K562 (cell line): ENCODE measurements around the gene TGM3. TPM values are rescaled to one million over a fixed set of nuclear protein-coding genes. Genes with fewer than 3 reads are reported as not detected.

Experiments
- ATAC-seq: fragments of 200-7000 bp; cut with Tn5 transposase; 3 replicates; pipeline ENCODE4 v1.9.1; 2020; ENCODE audit warnings: moderate library complexity
- BruUV-seq: library from RNA; stranded (reverse); fragments of 400-500 nt; replicated peaks from 2 replicates; lab custom pipeline; 2021; lab: Mats Ljungman, UMichigan
- CTCF ChIA-PET: fragments of 300-600 bp; formaldehyde crosslinking; extraction: SDS; loops from one replicate; lab custom pipeline; 2021; ENCODE audit warnings: low intra/inter-chr PET ratio; lab: Yijun Ruan, JAX
- POLR2A ChIA-PET: fragments of 300-600, 350-650 bp; sonication (Branson Sonifier 250); formaldehyde crosslinking; extraction: SDS; loops from one replicate; lab custom pipeline; 2021; ENCODE audit warnings: antibody characterized with exemption, inconsistent platforms; lab: Yijun Ruan, JAX
- DNase-seq, 4 experiments: peaks; one replicate each; pipeline versions ENCODE4 v3.0.0 to v3.0.0-alpha.2; 2011 to 2018; ENCODE audit warnings: low spot score in 3 of 4, mixed read lengths in 3 of 4; ENCODE audit errors: extremely low read depth in 1 of 4
- FAIRE-seq: peaks from 2 replicates; lab custom pipeline; 2011; peaks lifted over from hg19 to GRCh38; lab: Jason Lieb, UNC
- H2AFZ ChIP-seq: 2 replicates; pipeline ENCODE4 v1.6.0; 2011; ENCODE audit warnings: low read depth, low read length, control low read depth, inconsistent platforms
- H3K27ac ChIP-seq: fragments of 200-600 bp; 3 replicates; pipeline ENCODE4 v1.8.0; 2011; ENCODE audit warnings: low read depth, mild to moderate bottlenecking, control low read depth, inconsistent platforms, low read length, moderate library complexity, mixed read lengths; ENCODE audit errors: extremely low read depth
- H3K27me3 ChIP-seq, 2 experiments: fragments of 300-600 bp in 1 of 2; 2 replicates in 1 of 2; 3 replicates in 1 of 2; pipeline versions ENCODE4 v1.6.0 to v1.8.0; 2011; ENCODE audit warnings: inconsistent platforms in 2 of 2, low read length in 2 of 2, mild to moderate bottlenecking in 1 of 2, mixed read lengths in 1 of 2, moderate library complexity in 1 of 2; ENCODE audit not compliant: control insufficient read depth in 2 of 2, insufficient read depth in 2 of 2
- H3K36me3 ChIP-seq: fragments of 300-600 bp; 3 replicates; pipeline ENCODE4 v1.8.0; 2011; ENCODE audit warnings: mild to moderate bottlenecking, low read length, inconsistent platforms; ENCODE audit not compliant: control insufficient read depth, insufficient read depth
- H3K4me1 ChIP-seq, 2 experiments: fragments of 200-600 bp in 1 of 2; replicated peaks in 1 of 2; 2 replicates in 1 of 2; 3 replicates in 1 of 2; pipeline versions ENCODE4 v1.5.1 to v1.8.0; 2011; ENCODE audit warnings: inconsistent platforms in 2 of 2, low read length in 2 of 2, mild to moderate bottlenecking in 1 of 2, mixed read lengths in 1 of 2, moderate library complexity in 1 of 2; ENCODE audit not compliant: control insufficient read depth in 2 of 2, insufficient read depth in 2 of 2
- H3K4me2 ChIP-seq: 2 replicates; pipeline ENCODE4 v1.6.1; 2011; ENCODE audit warnings: low read length, control low read depth, inconsistent platforms, mixed read lengths; ENCODE audit not compliant: insufficient read depth
- H3K4me3 ChIP-seq: fragments of 200-600 bp; sonication (generic), shearing (Covaris generic); 2 replicates; pipeline ENCODE4 v1.5.1; 2016; ENCODE audit warnings: control low read depth, inconsistent platforms
- H3K79me2 ChIP-seq: fragments of 200-600 bp; 3 replicates; pipeline ENCODE4 v1.8.0; 2011; ENCODE audit warnings: low read length, inconsistent platforms; ENCODE audit not compliant: control insufficient read depth, insufficient read depth
- H3K9ac ChIP-seq, 2 experiments: 2 replicates each; pipeline versions ENCODE4 v1.6.0 to v1.6.1; 2011; ENCODE audit warnings: low read depth in 2 of 2, low read length in 2 of 2, control low read depth in 1 of 2, inconsistent platforms in 1 of 2, mild to moderate bottlenecking in 1 of 2, mixed read lengths in 1 of 2; ENCODE audit not compliant: insufficient read depth in 1 of 2
- H3K9me1 ChIP-seq: one replicate; pipeline ENCODE4 v1.6.0; 2011; ENCODE audit warnings: inconsistent platforms, mild to moderate bottlenecking, low read length, moderate library complexity; ENCODE audit not compliant: control insufficient read depth, insufficient read depth
- H3K9me3 ChIP-seq: replicated peaks from 2 replicates; pipeline ENCODE4 v1.5.1; 2011; ENCODE audit warnings: low read depth, low read length, inconsistent platforms; ENCODE audit not compliant: control insufficient read depth, insufficient read depth
- H4K20me1 ChIP-seq: replicated peaks from 2 replicates; pipeline ENCODE4 v1.6.1; 2011; ENCODE audit warnings: low read length, inconsistent platforms, mixed read lengths; ENCODE audit not compliant: control insufficient read depth, insufficient read depth
- ATF7 ChIP-seq: fragments of 450-650 bp; IDR thresholded peaks from 2 replicates; pipeline ENCODE4 v1.7.1; 2014; ENCODE audit warnings: mild to moderate bottlenecking, moderate library complexity
- CEBPB ChIP-seq: fragments of 450-650 bp; IDR thresholded peaks from 2 replicates; pipeline ENCODE4 v1.6.1; 2016; ENCODE audit warnings: missing genetic modification characterization, missing compliant biosample characterization
- FOXM1 ChIP-seq, 2 experiments: fragments of 450-650 bp in 1 of 2; sonication (generic) in 1 of 2; formaldehyde crosslinking in 1 of 2; IDR thresholded peaks; 2 replicates each; pipeline versions ENCODE4 v1.6.1 to v1.9.0; 2017 to 2022; ENCODE audit warnings: low read depth in 2 of 2, mild to moderate bottlenecking in 2 of 2, missing genetic modification reagents in 1 of 2, moderate library complexity in 1 of 2
- HDAC8 ChIP-seq: fragments of 450-650 bp; IDR thresholded peaks from 2 replicates; pipeline ENCODE4 v1.6.1; 2016; ENCODE audit warnings: mild to moderate bottlenecking, missing genetic modification characterization, moderate library complexity, missing compliant biosample characterization
- HNRNPLL ChIP-seq: fragments of 200-400 bp; formaldehyde crosslinking; IDR thresholded peaks from 2 replicates; pipeline ENCODE4 v1.6.1; 2017; ENCODE audit warnings: low read length, low read depth, mild to moderate bottlenecking; ENCODE audit not compliant: poor library complexity, severe bottlenecking
- MTA1 ChIP-seq: fragments of 450-650 bp; IDR thresholded peaks from 2 replicates; pipeline ENCODE4 v1.6.1; 2017; ENCODE audit warnings: borderline replicate concordance
- POLR2AphosphoS2 ChIP-seq: IDR thresholded peaks from 2 replicates; pipeline ENCODE4 v1.6.1; 2012; ENCODE audit warnings: low read length, improper control_type of control experiment
- POLR2AphosphoS5 ChIP-seq: IDR thresholded peaks from 2 replicates; pipeline ENCODE4 v1.6.1; 2011; ENCODE audit warnings: mild to moderate bottlenecking, low read depth, low read length, moderate library complexity; ENCODE audit not compliant: control insufficient read depth, insufficient read depth
- RHOXF2B ChIP-seq: fragments of 250-450 bp; sonication (Bioruptor Pico); conservative IDR thresholded peaks from 2 replicates; pipeline ENCODE4 v1.5.1; 2021
- ZBTB5 ChIP-seq: fragments of 450-650 bp; IDR thresholded peaks from 2 replicates; pipeline ENCODE4 v1.6.1; 2017; ENCODE audit warnings: antibody characterized with exemption
- in situ Hi-C: fragments of 300-500 bp; cut with MboI; formaldehyde crosslinking; loops from 4 replicates; pipeline ENCODE4 v1.15.0; 2018; ENCODE audit warnings: inconsistent platforms, mixed read lengths
- intact Hi-C: fragments of 100-400 bp; cut with micrococcal nuclease; formaldehyde crosslinking; loops from 2 replicates; pipeline ENCODE4 v1.14.2; 2022
- polyA plus RNA-seq, 8 experiments: library from polyadenylated mRNA; depleted of rRNA in 4 of 8; stranded (reverse) in 5 of 8; unstranded in 3 of 8; fragments of >200 nt; fragmentation: Nextera tagmentation in 2 of 8; fragmentation: Illumina TruSeq in 1 of 8; extraction: Ambion mirVana in 2 of 8; extraction: Trizol in 1 of 8; gene quantifications; 2 replicates each; pipeline versions ENCODE4 v1.2.1 to v1.2.3, GENCODE V29; 2011 to 2014; ENCODE audit warnings: inconsistent platforms in 1 of 8, missing spikeins in 1 of 8
- total RNA-seq, 7 experiments: library from RNA; depleted of rRNA in 6 of 7; stranded (reverse); fragments of >200 nt in 6 of 7; fragmentation: Illumina TruSeq in 2 of 7; extraction: Trizol in 2 of 7; gene quantifications; 2 replicates each; pipeline versions ENCODE4 v1.2.1 to v1.2.3, GENCODE V29; 2011 to 2021; ENCODE audit warnings: low replicate concordance in 1 of 7
- TF ChIP-seq, protein P1 (sequence below): IDR thresholded peaks from 2 replicates; pipeline ENCODE4 v1.6.1; 2016; ENCODE audit warnings: missing genetic modification characterization, missing compliant biosample characterization

Gene TGM3
- total and polyA plus RNA-seq, 9 of the 15 experiments (the other 6 are each of a cell fraction or from before 2014, with no cell fraction given) = not detected

DNA sequence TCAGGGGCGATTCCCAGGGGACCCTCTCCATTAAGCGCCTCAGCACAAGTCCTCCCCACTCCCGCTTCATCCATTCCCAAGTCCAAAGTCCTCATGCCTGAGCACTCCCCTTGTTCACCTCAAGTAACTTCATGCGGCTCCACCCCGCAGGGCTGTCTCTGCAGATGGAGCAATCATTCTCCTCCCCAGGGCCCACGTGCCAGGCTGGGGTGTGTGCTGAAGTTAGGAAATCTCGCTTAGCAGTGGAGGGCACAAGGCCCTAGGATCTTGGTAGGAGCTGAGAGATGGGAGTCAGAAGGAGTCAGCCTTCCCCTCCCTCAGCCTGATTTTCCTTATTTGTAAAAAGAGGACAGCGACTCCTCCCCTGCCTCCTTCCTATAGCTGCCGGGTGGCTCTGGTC lies 3.5 kb downstream of the TGM3 start (continued):
- TF ChIP-seq MTA1 (no peak), ZBTB5 (no peak), RHOXF2B (no peak), FOXM1 (IDR thresholded peaks at IDR 0.05; ENCODE audit: low read depth) (no peak), FOXM1 (CRISPR knock-in tag; IDR thresholded peaks at IDR 0.05; ENCODE audit: low read depth) (no peak), POLR2AphosphoS2 (no peak), CEBPB (tag) (peak; percentile 71), POLR2AphosphoS5 (no peak), ATF7 (no peak), HNRNPLL (no peak)
- TF ChIP-seq, all 486 proteins: peak for 3

- H3K4me3 ChIP-seq = no peak overlapping the region
- no peak for FAIRE-seq
- H3K9me3 ChIP-seq = no peaks in the 10 kb centered on the region
Measured at GRCh38 chr20:2300002-2300401, 4.2 kb downstream of the TGM3 start.

More at GRCh38 chr20:2300002-2300401, 4.2 kb downstream of the TGM3 start:
- BruUV-seq = no TSS peak
- Histone ChIP-seq H2AFZ (no peak overlapping the region), H3K4me1 (peaks cover 0 to 9% of the 10 kb centered on the region in 2 experiments; a peak in 3 of 5 replicates), H3K79me2 (no peaks in the 10 kb centered on the region), H3K36me3 (no peaks in the 10 kb centered on the region), H3K9ac (no peak overlapping the region), H4K20me1 (no peaks in the 10 kb centered on the region), H3K27me3 (peaks cover 0 to 5% of the 10 kb centered on the region in 2 experiments; a peak in 1 of 5 replicates), H3K4me2 (0 out of 2 replicates have a peak overlapping the region, but pooled peaks have one; percentile 8), H3K27ac (no peak overlapping the region), H3K9me1 (no peaks in the 10 kb centered on the region)
- no peak for DNase-seq
- intact Hi-C loops = loop anchor here (5.0 kb wide), 1 partner anchor 47 kb away; no protein-coding TSS in a partner anchor
- ATAC-seq = no peak
- TF ChIP-seq, protein P1, sequence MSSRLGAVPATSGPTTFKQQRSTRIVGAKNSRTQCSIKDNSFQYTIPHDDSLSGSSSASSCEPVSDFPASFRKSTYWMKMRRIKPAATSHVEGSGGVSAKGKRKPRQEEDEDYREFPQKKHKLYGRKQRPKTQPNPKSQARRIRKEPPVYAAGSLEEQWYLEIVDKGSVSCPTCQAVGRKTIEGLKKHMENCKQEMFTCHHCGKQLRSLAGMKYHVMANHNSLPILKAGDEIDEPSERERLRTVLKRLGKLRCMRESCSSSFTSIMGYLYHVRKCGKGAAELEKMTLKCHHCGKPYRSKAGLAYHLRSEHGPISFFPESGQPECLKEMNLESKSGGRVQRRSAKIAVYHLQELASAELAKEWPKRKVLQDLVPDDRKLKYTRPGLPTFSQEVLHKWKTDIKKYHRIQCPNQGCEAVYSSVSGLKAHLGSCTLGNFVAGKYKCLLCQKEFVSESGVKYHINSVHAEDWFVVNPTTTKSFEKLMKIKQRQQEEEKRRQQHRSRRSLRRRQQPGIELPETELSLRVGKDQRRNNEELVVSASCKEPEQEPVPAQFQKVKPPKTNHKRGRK = peak; percentile 96
- no peak for TF ChIP-seq HDAC8 (tag)
- POLR2A ChIA-PET = interaction anchor here (0.7 to 1.1 kb wide), 2 partner anchors 12 to 49 kb away, joined by 3 read pairs; no protein-coding TSS in a partner anchor
- CTCF ChIA-PET = no interaction called here
- in situ Hi-C loops = no loop called here
